GM12892 (cell line): ENCODE measurements around the gene ZNF423.

Experiments
- POLR2A ChIP-seq: IDR thresholded peaks from 2 replicates; pipeline ENCODE4 v1.6.1; 2011; ENCODE audit warnings: low read depth, low read length, control low read depth
- POLR2AphosphoS5 ChIP-seq: IDR thresholded peaks from 2 replicates; pipeline ENCODE4 v1.6.1; 2011; ENCODE audit warnings: low read depth, low read length, control low read depth
- TAF1 ChIP-seq: IDR thresholded peaks from 2 replicates; pipeline ENCODE4 v1.6.1; 2011; ENCODE audit warnings: low read depth, mild to moderate bottlenecking, control low read depth, low read length, borderline replicate concordance

GRCh38 chr16:49598383-49599170, 257.3 kb downstream of the ZNF423 start:
- TF ChIP-seq POLR2A (peak; percentile 32; the same call in 1 of the 2 replicates), POLR2AphosphoS5 (no peak), TAF1 (no peak)
